GM21723 (cell line): Measurements from ENCODE around the gene PRPH.
A peak's percentile ranks its signal among the peaks of the same experiment; 100 is the strongest.

Experiments used
- ATAC-seq: cut with Tn5 transposase; IDR thresholded peaks from one replicate; pipeline ENCODE4 v1.9.1; 2021; ENCODE audit warnings: mild to moderate bottlenecking, moderate library complexity; ENCODE audit not compliant: unreplicated experiment

Gene PRPH

GRCh38 chr12:49345051-49345824, 50.3 kb downstream of the PRPH start:
- peak; percentile 35 for ATAC-seq

- ATAC-seq: no peak
Measured at GRCh38 chr12:49345825-49346658, 51.1 kb downstream of the PRPH start.

GRCh38 chr12:49346659-49347310, 51.8 kb downstream of the PRPH start, which contains the start of gene DNAJC22:
Gene DNAJC22 (plus strand): TSS chr12:49346888. CDS start chr12:49348873, 1,985 bp downstream.
- ATAC-seq: no peak

- ATAC-seq: peak; percentile 57
Measured at GRCh38 chr12:49347311-49348193, 52.6 kb downstream of the PRPH start.
